BLaER1 (cell line): ENCODE data around the gene RIPK3.
A peak's percentile ranks its signal among the peaks of the same experiment; 100 is the strongest.

Experiments
- H3K27ac ChIP-seq: shearing (Covaris generic); formaldehyde crosslinking; 2 replicates; pipeline ENCODE4 v1.8.1; 2022
- H3K27me3 ChIP-seq: shearing (Covaris generic); formaldehyde crosslinking; 2 replicates; pipeline ENCODE4 v1.8.1; 2022
- H3K36me3 ChIP-seq: shearing (Covaris generic); formaldehyde crosslinking; 2 replicates; pipeline ENCODE4 v1.8.1; 2022
- H3K4me1 ChIP-seq: shearing (Covaris generic); formaldehyde crosslinking; 2 replicates; pipeline ENCODE4 v1.8.1; 2022
- H3K4me2 ChIP-seq: shearing (Covaris generic); formaldehyde crosslinking; 2 replicates; pipeline ENCODE4 v1.8.1; 2022
- H3K4me3 ChIP-seq: shearing (Covaris generic); formaldehyde crosslinking; 2 replicates; pipeline ENCODE4 v1.8.1; 2022
- H3K9ac ChIP-seq: shearing (Covaris generic); formaldehyde crosslinking; 2 replicates; pipeline ENCODE4 v1.8.1; 2022
- H3K9me3 ChIP-seq: shearing (Covaris generic); formaldehyde crosslinking; 2 replicates; pipeline ENCODE4 v1.8.1; 2022
- H4K20me1 ChIP-seq: shearing (Covaris generic); formaldehyde crosslinking; 2 replicates; pipeline ENCODE4 v1.8.1; 2022
- Cebpa-rat ChIP-seq: shearing (Covaris generic); IDR thresholded peaks from 2 replicates; pipeline ENCODE4 v1.8.1; 2022

Gene RIPK3

DNA sequence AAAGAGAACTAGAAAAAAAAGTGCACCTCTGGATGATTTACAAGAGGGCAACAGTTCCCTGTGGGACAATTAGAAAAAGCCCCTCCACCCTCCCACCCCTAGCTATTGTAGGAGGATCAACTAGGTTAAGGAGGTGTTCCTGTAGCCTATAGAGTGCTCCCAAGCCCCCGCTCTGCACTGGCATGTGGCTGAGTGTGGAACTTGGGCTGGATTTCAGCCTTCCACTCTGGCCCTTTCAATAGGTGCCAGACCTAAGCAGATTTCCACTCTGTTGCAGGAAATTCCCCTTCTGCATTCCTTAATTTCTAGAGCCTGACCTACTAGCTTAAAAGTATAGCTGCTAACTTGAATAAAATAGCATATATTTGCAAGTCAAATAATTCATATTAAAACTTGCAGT, 31.0 kb upstream of the RIPK3 start:
- no peak for TF ChIP-seq Cebpa-rat
- peaks cover 14% of the 10 kb centered on the region; the same call in 1 of the 2 replicates for H4K20me1 ChIP-seq

DNA sequence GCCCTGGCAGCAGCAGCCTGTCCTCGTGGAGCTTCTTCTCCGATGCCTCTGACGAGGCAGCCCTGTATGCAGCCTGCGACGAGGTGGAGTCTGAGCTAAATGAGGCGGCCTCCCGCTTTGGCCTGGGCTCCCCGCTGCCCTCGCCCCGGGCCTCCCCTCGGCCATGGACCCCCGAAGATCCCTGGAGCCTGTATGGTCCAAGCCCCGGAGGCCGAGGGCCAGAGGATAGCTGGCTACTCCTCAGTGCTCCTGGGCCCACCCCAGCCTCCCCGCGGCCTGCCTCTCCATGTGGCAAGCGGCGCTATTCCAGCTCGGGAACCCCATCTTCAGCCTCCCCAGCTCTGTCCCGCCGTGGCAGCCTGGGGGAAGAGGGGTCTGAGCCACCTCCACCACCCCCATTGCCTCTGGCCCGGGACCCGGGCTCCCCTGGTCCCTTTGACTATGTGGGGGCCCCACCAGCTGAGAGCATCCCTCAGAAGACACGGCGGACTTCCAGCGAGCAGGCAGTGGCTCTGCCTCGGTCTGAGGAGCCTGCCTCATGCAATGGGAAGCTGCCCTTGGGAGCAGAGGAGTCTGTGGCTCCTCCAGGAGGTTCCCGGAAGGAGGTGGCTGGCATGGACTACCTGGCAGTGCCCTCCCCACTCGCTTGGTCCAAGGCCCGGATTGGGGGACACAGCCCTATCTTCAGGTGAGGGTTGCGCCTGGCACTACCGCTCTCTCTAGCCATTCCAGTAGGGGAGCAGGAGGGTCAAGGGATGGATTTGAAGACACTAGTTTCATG, 30.3 kb upstream of the RIPK3 start:
- Histone ChIP-seq H3K4me2 (peak overlapping the region; percentile 99), H3K27ac (peak overlapping the region; percentile 99), H3K27me3 (no peaks in the 10 kb centered on the region), H3K36me3 (peaks cover 53% of the 10 kb centered on the region), H4K20me1 (peaks cover 14% of the 10 kb centered on the region; the same call in 1 of the 2 replicates), H3K4me1 (peaks cover 61% of the 10 kb centered on the region), H3K9ac (no peak overlapping the region), H3K9me3 (peaks cover 6% of the 10 kb centered on the region; the same call in 1 of the 2 replicates), H3K4me3 (no peak overlapping the region)
- TF ChIP-seq Cebpa-rat = no peak

More for the DNA sequence above, 31.0 kb upstream of the RIPK3 start:
- peaks cover 59% of the 10 kb centered on the region for H3K36me3 ChIP-seq
- no peaks in the 10 kb centered on the region for H3K27me3 ChIP-seq
- peak overlapping the region; percentile 99; the same call in 1 of the 2 replicates for H3K4me2 ChIP-seq
- H3K9ac ChIP-seq = no peak overlapping the region
- peaks cover 6% of the 10 kb centered on the region; the same call in 1 of the 2 replicates for H3K9me3 ChIP-seq
- no peak overlapping the region for H3K27ac ChIP-seq
- H3K4me1 ChIP-seq = peaks cover 61% of the 10 kb centered on the region
- no peak overlapping the region for H3K4me3 ChIP-seq

DNA sequence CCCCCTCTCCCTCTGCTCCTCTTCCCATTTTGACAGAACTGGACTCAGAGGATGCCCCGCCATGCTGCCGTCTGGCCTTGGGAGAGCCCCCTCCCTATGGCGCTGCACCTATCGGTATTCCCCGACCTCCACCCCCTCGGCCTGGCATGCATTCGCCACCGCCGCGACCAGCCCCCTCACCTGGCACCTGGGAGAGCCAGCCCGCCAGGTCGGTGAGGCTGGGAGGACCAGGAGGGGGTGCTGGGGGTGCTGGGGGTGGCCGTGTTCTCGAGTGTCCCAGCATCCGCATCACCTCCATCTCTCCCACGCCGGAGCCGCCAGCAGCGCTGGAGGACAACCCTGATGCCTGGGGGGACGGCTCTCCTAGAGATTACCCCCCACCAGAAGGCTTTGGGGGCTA, 29.7 kb upstream of the RIPK3 start:
- H3K4me1 ChIP-seq = peaks cover 59% of the 10 kb centered on the region
- H3K9ac ChIP-seq = peak overlapping the region; percentile 90
- H4K20me1 ChIP-seq = peaks cover 14% of the 10 kb centered on the region; the same call in 1 of the 2 replicates
- TF ChIP-seq Cebpa-rat = no peak
- no peaks in the 10 kb centered on the region for H3K27me3 ChIP-seq
- H3K36me3 ChIP-seq = peaks cover 46% of the 10 kb centered on the region
- H3K9me3 ChIP-seq = peaks cover 6% of the 10 kb centered on the region; the same call in 1 of the 2 replicates
- peak overlapping the region; percentile 92 for H3K4me3 ChIP-seq
- peak overlapping the region; percentile 99 for H3K27ac ChIP-seq
- peak overlapping the region; percentile 99 for H3K4me2 ChIP-seq

DNA sequence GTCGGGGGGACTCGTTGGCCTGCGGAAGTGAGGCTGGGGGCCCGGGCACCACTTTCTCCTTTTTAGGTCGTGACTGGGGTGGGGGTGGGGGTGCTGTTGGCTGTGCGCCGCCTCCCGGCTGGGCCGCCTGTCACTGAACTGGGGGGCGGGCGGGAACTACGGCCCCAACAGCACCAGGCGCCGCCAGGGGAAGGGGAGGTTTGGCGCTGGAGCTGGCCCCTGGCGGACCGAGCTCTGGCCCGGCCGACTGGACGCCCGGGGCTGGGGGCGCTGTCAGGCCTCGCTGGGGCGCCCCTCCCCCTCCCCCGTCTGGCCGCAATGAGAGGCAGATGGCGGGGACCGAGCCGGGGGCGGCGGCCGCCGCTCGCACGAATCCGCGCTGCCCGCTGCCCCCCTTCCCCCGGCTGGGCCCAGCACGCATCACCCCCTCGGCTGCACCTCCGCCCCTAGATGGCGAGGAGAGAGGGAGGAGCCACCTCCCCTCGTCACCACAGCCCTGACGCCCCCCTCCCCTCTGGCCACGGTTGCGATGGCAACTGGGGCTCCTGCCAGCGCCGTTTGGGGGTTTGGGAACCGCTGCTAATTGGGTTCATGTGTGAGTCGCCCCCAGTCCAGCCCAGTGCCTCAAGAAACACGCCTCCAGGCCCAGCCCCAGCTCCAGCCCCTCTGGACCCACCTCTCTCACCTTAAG, 28.9 kb upstream of the RIPK3 start:
- TF ChIP-seq Cebpa-rat = no peak
- Histone ChIP-seq H3K4me2 (peak overlapping the region; percentile 99), H3K9ac (peak overlapping the region; percentile 90), H3K4me3 (peak overlapping the region; percentile 92), H3K36me3 (peaks cover 39% of the 10 kb centered on the region), H3K27ac (peak overlapping the region; percentile 99), H4K20me1 (peaks cover 14% of the 10 kb centered on the region; the same call in 1 of the 2 replicates), H3K9me3 (peaks cover 6% of the 10 kb centered on the region; the same call in 1 of the 2 replicates), H3K4me1 (peaks cover 51% of the 10 kb centered on the region), H3K27me3 (no peaks in the 10 kb centered on the region)

DNA sequence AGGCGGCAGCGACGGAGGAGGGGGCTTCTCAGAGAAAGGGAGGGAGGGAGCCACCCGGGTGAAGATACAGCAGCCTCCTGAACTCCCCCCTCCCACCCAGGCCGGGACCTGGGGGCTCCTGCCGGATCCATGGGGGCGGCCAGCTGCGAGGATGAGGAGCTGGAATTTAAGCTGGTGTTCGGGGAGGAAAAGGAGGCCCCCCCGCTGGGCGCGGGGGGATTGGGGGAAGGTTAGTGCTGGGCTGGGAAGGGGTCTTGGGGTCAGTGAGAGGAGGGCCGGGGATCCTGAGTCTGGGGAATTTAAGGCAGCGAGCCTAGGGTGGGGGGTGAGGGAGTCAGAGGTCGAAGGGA, 28.4 kb upstream of the RIPK3 start:
- peaks cover 6% of the 10 kb centered on the region; the same call in 1 of the 2 replicates for H3K9me3 ChIP-seq

DNA sequence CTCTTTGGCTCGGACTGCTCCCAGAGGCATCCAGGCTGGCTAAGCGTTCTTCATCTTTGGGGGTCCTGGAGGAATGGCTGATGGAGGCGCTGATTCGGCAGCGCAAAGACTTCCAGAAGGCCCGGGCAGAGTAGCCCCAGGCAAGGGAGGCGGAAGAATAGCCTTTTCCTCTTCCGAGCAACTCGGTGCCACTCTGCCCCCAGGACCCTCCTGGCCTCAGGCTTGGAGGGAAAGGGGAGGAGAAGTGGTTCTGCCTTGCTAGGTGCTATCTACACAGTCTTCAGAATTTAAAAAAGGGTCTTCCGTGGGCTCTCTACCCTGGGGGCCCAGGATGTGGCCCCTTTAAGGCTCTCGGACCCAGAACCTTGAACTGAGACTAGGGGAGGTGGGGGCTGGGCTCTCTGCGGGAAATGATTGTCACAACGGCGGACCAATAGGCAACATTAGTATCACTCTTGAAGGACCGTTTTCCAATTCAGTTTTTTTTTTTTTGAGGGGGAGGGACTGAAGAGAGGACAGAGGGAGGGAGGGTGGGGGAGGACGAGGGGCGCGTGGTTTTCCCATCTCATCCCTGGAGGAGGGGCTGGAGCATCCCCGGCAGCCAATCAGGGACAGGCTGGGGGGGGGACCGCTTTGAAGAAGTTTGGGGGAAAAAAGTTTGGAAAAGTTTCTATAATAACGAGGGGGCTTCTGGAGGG, 27.9 kb upstream of the RIPK3 start, which contains the start of gene NFATC4:
Gene NFATC4 (plus strand): TSS at position 671 of the 698 bp plus-strand sequence. CDS start 157 bp downstream, outside the sequence.
- Histone ChIP-seq H3K4me2 (peak within 1 kb of the TSS; percentile 99), H3K27me3 (no peaks in the 10 kb centered on the region), H3K4me3 (peak within 1 kb of the TSS; percentile 92), H3K27ac (peak within 1 kb of the TSS; percentile 99), H3K9ac (peak within 1 kb of the TSS; percentile 90), H3K4me1 (peaks cover 51% of the 10 kb centered on the region), H4K20me1 (peaks cover 14% of the 10 kb centered on the region; the same call in 1 of the 2 replicates), H3K36me3 (peaks cover 28% of the 10 kb centered on the region), H3K9me3 (peaks cover 2% of the 10 kb centered on the region; the same call in 1 of the 2 replicates)
- no peak for TF ChIP-seq Cebpa-rat

More for the DNA sequence above, 28.4 kb upstream of the RIPK3 start:
- Histone ChIP-seq H3K4me2 (peak overlapping the region; percentile 99), H3K27me3 (no peaks in the 10 kb centered on the region), H3K4me3 (peak overlapping the region; percentile 92), H3K9ac (peak overlapping the region; percentile 90), H3K27ac (peak overlapping the region; percentile 99), H3K4me1 (peaks cover 51% of the 10 kb centered on the region), H3K36me3 (peaks cover 34% of the 10 kb centered on the region), H4K20me1 (peaks cover 14% of the 10 kb centered on the region; the same call in 1 of the 2 replicates)
- TF ChIP-seq Cebpa-rat = no peak

DNA sequence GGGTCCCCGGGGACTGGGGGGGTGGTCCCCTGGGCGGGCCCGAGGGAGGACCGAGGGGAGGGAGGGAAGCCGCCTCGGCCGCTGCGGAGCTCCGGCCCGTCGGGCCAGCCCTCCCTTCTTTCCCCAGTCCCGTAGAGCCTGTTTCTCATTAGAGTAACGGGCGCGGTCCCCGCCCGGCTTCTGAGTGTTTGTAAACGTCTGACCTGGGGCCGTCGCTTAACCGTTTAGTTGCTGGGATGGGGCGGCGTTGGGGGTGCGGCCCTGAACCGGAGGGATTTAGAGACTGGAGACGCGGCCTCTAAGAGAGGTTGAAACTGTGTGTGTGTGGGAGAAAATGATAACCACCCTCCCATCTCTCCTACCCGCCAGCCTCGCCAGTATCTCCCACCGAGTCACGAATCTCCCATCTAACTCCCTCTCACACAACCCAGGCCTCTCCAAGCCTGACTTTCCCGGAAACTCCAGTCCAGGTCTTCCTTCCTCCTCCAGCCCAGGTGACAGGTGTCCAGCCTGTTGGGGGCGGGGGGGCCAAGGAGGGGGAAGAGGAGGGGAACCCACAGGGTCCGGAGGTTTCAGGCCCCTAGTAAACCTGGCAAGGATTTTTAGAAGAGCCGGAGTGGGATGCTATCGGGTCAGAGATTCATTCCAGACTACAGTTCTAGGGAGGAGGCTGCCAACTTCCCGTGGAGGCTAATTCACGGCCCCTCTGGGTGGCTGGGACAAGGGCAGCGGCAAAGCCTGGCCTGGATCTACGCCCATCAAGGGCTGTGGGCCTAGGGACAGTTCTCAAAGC, 27.1 kb upstream of the RIPK3 start:
- no peak for TF ChIP-seq Cebpa-rat
- Histone ChIP-seq H3K4me2 (peak overlapping the region; percentile 99), H3K27me3 (no peaks in the 10 kb centered on the region), H4K20me1 (peaks cover 14% of the 10 kb centered on the region; the same call in 1 of the 2 replicates), H3K27ac (peak overlapping the region; percentile 99), H3K4me1 (peaks cover 46% of the 10 kb centered on the region), H3K4me3 (peak overlapping the region; percentile 92), H3K9ac (peak overlapping the region; percentile 89), H3K9me3 (no peaks in the 10 kb centered on the region), H3K36me3 (peaks cover 21% of the 10 kb centered on the region)

DNA sequence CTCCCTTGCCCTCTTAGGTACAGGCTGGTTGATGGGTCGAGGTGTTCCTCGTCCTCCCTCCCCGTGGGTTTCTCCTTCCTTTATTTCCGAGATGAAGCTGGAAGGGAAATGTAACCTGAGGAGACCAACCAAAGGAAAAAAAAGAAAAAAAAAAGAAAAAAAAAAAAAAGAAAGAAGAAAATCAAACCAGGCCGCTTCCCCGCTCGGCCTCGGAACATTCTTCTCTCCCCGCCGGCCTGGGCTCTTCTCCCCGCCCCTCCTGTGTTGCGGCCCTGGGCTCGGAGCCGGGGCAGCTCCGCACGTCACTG, 26.6 kb upstream of the RIPK3 start:
- no peak for TF ChIP-seq Cebpa-rat
- H3K4me3 ChIP-seq = peak overlapping the region; percentile 92
- H3K4me2 ChIP-seq = peak overlapping the region; percentile 99
- peaks cover 40% of the 10 kb centered on the region for H3K4me1 ChIP-seq
- H3K9ac ChIP-seq = peak overlapping the region; percentile 89
- H3K27ac ChIP-seq = peak overlapping the region; percentile 99
- peaks cover 10% of the 10 kb centered on the region; the same call in 1 of the 2 replicates for H4K20me1 ChIP-seq
- H3K27me3 ChIP-seq = no peaks in the 10 kb centered on the region
- no peaks in the 10 kb centered on the region for H3K9me3 ChIP-seq
- H3K36me3 ChIP-seq = peaks cover 16% of the 10 kb centered on the region
